GM18867 (cell line): Measurements from ENCODE around the gene ORAI2.
"Not testable (repeated sequence)": the region's sequence is repeated elsewhere in the genome, so short reads cannot be mapped to it uniquely, and the experiment has no call there.

Experiments used
- ATAC-seq: cut with Tn5 transposase; IDR thresholded peaks from one replicate; pipeline ENCODE4 v1.9.1; 2021; ENCODE audit warnings: mild to moderate bottlenecking, moderate library complexity; ENCODE audit not compliant: unreplicated experiment

ORAI2 gene

DNA sequence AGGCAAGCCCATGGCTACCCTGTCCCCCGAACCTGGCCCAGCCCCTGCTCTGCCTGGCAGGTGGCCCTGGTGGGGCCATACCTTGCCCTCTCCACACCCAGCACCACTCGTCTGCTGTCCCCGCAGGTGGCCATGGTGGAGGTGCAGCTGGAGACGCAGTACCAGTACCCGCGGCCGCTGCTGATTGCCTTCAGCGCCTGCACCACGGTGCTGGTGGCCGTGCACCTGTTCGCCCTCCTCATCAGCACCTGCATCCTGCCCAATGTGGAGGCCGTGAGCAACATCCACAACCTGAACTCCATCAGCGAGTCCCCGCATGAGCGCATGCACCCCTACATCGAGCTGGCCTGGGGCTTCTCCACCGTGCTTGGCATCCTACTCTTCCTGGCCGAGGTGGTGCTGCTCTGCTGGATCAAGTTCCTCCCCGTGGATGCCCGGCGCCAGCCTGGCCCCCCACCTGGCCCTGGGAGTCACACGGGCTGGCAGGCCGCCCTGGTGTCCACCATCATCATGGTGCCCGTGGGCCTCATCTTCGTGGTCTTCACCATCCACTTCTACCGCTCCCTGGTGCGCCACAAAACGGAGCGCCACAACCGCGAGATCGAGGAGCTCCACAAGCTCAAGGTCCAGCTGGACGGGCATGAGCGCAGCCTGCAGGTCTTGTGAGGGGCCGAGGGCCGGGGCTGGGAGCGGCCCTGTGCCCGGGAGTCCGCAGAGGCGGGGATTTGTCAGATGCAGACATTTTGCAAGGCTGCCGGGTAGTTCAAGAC is 13.2 kb downstream of the ORAI2 start:
- ATAC-seq, result no peak

DNA sequence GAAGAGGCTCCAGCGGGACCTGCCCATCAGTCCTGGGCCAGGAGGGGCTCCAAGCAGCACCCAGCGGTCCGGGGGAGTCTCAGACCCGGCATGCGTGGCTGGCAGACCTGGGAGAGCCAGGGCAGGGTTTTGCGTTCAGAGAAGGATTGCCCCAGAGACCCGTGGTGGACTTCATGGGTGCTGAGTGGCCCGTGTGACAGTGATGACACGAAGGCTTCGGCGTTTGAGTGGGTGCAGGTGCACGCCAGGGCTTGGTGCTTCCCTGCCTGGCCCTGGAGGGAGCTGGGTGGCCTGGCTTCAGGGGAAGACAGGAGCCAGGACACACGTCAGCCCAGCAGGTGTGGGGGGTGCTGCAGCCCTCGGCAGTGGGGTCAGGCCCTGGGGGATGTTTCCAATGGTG is 13.9 kb downstream of the ORAI2 start:
- no peak for ATAC-seq

DNA sequence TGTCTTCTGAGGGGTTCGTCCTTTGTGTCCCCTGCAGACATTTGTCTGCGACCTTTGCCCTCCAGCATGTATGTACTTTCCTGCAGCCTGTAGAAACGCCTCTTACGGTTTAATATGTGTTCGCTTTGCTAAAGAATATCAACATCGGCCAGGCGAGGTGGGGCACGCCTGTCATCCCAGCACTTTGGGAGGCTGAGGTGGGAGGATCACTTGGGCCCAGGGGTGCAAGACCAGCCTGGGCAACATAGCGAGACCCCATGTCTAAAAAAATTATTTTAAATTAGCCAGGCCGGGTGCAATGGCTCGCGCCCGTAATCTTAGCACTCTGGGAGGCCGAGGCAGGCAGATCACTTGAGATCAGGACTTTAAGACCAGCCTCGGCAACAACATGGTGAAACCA is 15.8 kb downstream of the ORAI2 start:
- no peak for ATAC-seq

DNA sequence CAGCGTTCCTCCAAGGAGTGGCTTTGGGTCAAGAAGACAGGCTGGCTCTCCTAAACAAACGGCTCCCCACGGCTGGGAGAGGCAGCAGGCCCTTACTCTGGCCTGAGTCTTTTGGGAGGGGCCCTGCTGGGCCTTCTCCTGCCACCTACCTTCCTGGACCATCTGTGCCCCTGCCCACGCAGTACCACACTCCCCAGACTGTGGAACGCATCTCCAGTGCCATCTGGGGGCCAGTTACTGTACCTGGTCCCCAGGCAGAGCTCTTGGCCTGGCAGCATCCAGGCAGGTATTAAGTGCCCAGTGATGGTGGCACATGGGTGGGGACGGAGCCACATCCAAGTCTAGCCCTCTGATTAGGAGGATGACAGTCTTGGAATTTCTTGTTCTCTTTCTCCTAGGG is 16.9 kb downstream of the ORAI2 start:
- ATAC-seq, result no peak

DNA sequence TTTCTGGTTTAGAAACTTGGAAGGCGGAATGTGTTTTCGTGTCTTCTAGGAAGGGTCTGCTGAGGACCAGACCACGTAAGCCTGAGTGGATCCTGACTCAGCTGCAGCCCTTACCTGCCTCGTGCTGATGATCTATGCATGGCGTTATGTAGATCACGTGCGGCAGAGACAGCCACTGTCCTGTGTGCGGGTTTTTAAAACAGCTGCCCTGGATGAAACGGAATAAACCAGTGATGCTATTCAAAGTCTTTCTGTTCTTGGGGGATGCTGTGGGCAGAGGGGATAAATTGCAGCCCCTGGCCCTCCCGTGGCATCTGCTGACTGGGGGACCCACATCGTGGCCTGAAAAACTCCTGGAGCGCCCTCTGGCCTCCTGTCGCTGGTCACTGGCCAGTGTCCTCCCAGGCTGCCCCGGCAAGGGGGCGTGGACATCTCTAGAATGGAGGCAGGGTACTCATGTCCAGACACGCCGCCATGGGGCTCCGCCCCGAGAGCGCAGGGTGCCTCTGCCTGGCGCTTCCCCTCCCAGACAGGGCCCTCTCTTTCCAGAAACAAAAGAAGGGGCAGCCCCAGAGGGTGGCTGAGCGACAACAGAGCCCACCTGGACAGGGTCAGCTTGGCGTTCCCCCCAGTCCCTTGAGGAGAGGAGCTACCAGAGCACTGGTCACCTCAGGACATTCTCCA is 18.1 kb downstream of the ORAI2 start:
- no peak for ATAC-seq

DNA sequence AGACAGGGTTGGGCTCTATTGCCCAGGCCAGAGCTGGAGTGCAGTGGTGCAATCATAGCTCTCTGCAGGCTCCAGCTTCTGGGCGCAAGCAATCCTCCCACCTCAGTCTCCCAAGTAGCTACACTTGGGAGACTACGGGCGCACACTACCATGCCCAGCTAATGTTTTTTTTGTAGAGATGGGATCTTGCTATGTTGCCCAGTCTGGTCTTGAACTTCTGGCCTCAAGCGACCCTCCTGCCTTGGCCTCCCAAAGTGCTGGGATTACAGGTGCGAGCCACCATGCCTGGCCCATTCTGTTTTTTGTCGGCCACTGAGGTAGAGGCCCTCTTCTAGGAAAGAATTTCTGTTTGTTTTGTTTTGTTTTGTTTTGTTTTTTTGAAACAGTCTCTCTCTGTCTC is 19.1 kb downstream of the ORAI2 start:
- no peak for ATAC-seq

DNA sequence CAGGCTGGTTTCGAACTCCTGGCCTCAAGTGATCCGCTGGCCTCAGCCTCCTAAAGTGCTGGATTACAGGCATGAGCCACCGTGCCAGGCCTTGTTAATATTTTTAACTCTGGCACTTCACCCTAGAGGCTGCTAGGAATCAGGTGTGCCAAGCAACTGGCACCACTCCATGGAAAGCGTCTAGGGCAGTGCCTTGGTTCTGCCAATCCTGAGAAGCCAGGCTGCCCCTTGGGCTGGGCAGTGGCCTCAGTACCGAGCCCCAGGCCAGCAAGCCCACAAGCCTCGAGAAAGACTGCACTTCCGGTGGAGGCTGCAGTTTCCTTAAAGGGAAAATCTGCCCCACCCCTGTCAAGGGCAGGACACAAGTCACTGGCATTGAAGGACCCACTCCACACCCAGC is 19.9 kb downstream of the ORAI2 start:
- no peak for ATAC-seq

DNA sequence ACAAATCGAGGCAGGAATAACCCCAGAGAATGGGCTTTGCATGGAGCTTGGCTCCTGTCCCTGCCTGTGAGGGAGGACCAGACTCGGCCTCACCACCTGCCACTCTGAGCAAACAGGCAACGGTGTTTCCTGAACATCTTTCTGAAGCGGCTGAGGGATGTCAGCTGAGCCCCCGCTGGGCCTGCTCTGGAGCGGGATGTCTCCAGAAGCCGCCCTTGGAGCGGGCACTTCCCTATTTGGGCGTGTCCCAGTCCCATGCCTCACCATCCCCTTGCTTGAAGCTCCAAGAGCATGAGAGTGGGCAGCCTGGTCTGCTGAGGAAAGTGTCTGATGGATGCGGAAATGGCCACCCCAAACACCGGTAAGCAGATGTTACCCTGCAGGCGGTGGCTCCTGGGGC is 21.1 kb downstream of the ORAI2 start:
- ATAC-seq, result no peak

DNA sequence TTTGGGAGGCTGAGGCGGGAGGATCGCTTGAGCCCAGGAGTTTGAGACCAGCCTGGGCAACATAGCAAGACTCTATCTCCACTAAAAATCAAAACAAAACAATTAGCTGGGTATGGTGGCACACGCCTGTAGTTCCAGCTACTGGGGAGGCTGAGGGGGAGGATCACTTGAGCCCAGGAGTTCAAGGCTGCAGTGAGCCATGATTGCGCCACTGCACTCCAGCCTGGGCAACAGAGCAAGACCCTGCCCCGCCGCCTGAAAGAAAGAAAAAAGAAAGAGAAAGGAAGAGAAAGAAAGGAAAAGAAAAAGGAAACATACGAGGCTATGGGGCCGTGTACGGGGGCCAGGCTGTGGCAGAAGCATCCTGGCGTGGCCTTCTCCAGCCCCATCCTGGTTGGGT is 21.6 kb downstream of the ORAI2 start:
- ATAC-seq, result not testable (repeated sequence)

DNA sequence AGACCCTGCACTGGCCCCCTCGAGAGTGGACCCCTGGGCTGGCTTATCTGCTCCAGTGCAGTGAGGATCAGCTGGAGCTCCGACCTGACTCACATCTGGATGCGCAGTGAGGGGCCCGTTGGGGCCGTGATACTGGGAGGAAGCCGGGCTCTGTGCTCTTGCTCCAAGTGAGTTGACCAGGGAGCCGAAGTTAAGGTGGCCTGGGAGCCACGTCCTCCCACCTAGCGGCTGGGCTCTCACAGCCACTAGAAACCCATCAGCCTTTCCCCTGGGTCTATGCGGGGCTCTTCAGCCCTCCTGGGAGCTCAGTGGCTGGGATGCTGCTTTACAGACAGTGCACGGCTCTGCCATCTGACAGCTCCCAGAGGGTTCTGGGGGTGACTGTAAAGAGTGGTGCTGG is 22.2 kb downstream of the ORAI2 start:
- no peak for ATAC-seq

DNA sequence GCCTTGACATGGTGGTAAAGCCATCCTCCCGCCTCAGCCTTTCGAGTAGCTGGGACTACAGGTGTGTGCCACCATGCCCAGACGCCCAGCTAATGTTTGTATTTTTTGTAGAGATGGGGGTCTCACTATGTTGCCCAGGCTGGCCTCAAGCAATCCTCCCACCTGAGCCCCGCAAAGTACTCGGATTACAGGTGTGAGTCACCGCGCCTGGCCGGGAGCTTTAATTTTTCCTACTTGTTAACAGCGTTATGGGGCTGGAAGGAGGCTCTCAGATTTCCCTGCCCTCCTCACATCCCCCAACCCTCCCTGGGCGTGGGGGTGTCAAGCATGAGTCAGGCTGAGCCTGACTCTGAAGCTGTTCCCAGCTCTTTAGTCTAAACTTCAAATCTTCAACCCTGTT is 23.0 kb downstream of the ORAI2 start:
- no peak for ATAC-seq

DNA sequence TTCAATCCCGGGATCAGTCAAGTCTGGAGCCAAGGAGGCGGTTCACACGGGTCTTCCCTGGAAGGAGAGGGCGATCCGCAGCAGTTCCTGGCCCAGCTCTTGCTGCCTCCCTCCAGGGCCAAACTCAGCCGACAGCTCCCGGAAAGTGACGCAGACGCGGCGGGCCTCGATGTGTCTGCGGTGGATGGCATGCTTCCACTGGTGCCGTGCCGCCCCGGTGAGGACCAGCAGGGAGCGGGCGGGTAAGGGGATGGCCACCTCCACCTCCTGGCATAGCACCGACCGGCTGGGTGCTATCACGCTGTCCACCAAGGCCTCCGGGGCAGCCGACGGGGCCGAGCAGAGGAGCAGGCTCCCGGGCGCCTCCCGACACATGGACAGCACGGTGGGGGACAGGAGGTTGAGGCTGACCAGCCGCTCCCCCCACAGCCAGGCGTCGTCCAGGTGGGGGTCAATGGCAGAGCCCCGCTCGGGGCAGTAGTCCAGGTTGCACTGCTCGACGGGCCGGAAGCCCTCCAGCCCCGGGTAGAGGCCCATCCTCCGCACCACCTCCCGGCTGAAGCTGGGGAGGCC is 24.1 kb downstream of the ORAI2 start:
- ATAC-seq, result no peak

DNA sequence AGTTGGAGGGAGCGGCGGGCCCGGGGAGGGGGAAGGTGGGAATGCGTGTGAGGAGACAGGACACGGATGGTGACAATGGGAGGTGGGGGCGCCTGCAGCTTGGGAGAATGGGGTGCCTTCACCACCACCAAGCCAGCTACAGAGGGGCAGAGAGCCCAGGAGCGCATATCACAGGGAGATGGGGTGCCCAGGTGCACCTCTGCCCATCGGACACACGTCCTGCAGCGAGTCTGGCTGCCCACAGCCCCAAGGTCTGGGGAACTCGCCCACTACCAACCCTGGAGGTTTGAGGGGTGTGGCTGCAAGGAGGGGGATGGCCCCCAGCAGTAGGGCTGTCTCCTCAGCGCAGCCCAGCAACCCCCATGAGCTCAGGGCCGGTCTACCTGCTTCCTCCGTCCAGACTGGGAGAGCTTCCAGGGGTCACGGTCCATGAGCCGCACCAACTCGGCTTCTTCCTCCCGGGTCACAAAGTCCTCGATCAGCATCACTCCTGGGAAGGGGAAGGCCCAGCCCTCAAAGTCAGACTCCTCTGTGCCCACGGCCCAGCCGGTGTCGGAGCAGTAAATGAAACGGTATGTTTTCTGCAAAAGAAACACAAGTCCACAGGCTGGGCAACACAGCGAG is 26.0 kb downstream of the ORAI2 start:
- ATAC-seq, result no peak

DNA sequence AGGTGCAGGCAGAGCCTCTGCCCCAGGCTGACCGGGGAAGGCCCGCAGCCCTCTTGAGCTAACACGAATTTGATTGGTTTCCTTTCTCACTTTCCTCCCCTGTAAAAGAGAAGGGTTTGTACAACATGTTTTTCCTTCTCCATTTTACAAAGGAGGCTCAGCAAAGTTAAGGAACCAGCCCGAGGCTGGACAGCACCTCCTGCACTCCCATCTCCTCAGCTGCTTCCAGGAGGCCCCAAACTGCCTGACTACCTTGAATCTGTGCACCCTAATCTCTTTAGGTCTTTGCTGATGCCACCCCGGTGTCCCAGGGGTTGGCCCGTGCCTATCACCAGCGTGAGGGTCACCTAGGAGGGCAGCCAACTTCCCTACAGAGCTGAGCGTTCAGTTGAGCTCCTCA is 27.1 kb downstream of the ORAI2 start:
- ATAC-seq, result no peak

DNA sequence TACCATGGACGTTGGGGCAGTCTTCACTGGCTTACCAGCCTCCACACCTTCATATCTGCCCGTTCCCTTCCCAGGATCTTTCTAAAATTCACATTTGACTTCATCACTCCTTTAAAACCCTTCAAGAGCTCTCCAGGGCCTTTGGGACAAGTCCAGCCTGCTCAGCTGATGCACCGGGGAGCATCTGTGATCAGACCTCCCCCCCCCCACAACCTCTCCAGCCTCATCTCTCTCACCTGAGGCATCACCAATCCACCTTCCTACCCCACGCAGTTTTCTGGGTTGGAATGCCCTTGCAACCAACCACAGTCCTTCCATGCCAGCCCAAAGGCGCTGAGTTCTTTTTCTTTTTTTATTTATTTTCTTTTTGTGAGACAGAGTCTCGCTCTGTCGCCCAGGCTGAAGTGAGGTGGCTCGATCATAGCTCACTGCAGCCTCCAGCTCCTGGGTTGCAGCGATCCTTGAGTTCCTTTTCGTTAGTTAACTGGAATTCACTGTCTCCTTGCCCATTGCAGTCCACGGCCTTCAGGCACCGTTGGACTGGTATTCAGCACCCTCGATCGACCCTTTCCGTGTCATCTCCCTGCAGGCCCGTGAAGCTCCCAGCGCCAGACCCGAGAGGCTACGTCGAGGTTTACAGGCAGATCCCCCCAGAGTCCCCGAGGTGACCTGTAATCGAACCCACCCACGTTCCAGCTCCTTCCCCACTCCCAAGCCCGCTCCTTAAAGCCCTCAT is 30.6 kb downstream of the ORAI2 start:
- ATAC-seq, result no peak

DNA sequence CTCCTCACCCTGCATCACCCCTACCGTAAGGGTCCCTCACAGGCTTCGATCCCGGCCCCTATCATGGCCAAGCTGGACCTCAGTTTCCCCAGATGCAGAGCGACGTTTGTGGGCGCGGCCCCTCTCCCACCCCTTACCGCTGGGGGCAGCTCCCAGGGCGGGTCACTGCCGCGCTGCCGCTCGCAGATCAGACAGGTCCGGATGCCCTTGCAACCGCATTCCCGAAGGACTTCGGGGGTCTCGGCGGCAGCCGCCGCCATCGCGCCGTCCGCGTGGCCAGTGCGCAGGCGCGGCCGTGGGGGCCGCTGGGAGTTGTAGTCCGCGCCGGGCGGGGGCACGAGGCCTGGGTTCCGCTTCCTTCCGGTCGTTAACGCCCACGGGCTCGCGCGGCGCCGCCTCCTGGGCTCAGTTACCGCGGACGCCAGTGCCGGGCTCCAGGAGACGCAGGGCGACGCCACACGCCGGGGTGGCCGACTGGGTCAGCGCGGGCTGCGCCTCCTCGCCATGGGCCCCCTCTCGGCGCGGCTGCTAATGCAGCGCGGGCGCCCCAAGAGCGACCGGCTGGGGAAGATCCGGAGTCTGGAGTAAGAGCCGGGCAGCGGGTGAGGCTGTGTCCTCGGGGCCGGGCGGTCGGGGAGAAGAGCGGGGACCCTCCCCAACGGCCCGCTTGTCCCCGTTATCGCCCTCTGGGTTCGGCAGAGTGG is 31.4 kb downstream of the ORAI2 start, which contains the start of the genes ALKBH4 and LRWD1:
ALKBH4 (minus strand) TSS at position 287 of the 704 bp plus-strand sequence; CDS start at position 260, 27 bp downstream.
LRWD1 (plus strand) TSS at position 408 of the 704 bp plus-strand sequence; CDS start at position 505, 97 bp downstream.
- peak; percentile 83 for ATAC-seq

DNA sequence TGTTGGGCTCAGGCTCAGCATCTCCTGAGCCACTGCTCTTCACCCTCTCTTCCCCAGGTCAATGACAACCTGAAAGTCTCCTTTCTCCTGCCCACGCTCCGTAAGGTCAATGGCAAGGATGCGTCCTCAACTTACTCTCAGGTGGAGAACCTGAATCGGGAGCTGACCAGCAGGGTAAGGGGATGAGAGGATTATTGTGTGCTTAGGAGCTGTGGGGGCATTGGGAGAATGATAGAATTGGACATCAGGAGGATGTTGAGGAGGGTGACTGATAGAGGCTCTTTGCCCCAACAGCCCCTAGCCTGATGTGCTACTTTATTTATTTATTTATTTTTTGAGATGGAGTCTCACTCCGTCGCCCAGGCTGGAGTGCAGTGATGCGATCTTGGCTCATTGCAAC is 32.7 kb downstream of the ORAI2 start:
- no peak for ATAC-seq

DNA sequence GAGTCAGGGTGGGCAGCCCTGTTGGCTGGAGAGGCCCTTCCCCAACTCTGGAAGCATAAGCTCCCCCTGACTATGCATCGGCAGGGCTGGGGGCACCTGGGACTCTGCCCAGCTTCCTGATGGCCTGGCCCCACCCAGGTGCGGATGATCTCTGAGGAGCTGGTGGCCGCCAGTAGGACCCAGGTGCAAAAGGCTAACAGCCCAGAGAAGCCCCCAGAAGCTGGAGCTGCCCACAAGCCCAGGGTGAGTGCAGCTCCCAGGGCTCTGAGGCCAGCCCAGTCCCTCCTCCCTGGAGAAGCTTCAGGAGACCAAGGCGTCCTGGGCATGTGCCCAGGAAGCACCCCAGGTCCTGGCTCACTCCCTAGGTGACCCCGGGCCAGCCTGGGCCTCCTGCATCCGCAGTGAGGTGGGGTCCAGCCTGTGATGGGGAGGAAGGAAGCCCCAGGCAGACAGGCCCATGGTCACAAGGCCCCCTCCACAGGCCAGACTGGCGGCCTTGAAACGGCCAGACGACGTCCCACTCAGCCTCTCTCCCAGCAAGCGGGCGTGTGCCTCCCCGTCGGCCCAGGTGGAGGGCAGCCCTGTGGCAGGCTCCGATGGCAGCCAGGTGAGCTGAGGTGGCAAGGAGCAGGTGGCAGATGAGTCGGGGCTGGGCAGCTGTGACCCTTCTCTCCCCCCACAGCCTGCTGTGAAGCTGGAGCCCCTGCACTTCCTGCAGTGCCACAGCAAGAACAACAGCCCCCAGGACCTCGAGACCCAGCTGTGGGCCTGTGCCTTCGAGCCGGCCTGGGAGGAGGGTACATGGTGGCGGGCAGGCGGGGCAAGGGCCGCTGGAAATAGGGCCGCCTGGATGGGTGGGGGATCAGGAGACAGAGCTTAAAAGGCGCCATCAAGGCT is 34.5 kb downstream of the ORAI2 start:
- ATAC-seq, result no peak
